CD4-positive, CD25-positive, alpha-beta regulatory T cell (primary cell): ENCODE results near the gene MARCHF10. TPM values are rescaled to one million over a fixed set of nuclear protein-coding genes. Genes with fewer than 3 reads are reported as not detected.

Experiments
- ATAC-seq, 2 donors: fragments of 150-1000 bp; cut with Tn5 transposase; one replicate each; pipeline ENCODE4 v1.10.0; 2021; ENCODE audit warnings: low read depth in 2 of 2, moderate number of reproducible peaks in 2 of 2, moderate library complexity in 1 of 2
- DNase-seq, 3 donors: peaks; one replicate each; pipeline versions ENCODE4 v3.0.0 to v3.0.0-alpha.2; 2012 to 2022; ENCODE audit warnings: mixed read lengths in 1 of 3
- H3K27ac ChIP-seq: one replicate; pipeline ENCODE4 v1.7.0; 2013; ENCODE audit warnings: mild to moderate bottlenecking, low read length; ENCODE audit not compliant: insufficient read depth, poor library complexity, severe bottlenecking
- H3K27me3 ChIP-seq: one replicate; pipeline ENCODE4 v1.7.0; 2013; ENCODE audit warnings: low read length; ENCODE audit not compliant: control insufficient read depth, insufficient read depth
- H3K36me3 ChIP-seq: one replicate; pipeline ENCODE4 v1.7.0; 2013; ENCODE audit warnings: mild to moderate bottlenecking, low read length, moderate library complexity; ENCODE audit not compliant: control insufficient read depth, insufficient read depth
- H3K4me1 ChIP-seq: 2 replicates; pipeline ENCODE4 v1.7.0; 2013; ENCODE audit warnings: mild to moderate bottlenecking, low read length; ENCODE audit not compliant: insufficient read depth, control insufficient read depth, poor library complexity, severe bottlenecking
- H3K4me3 ChIP-seq: one replicate; pipeline ENCODE4 v1.7.0; 2013; ENCODE audit warnings: low read depth, mild to moderate bottlenecking, low read length, moderate library complexity
- H3K9me3 ChIP-seq, 2 experiments: 1 replicate in 1 of 2; 2 replicates in 1 of 2; pipeline ENCODE4 v1.7.0; 2013; ENCODE audit warnings: low read length in 2 of 2, mild to moderate bottlenecking in 1 of 2, moderate library complexity in 1 of 2; ENCODE audit not compliant: control insufficient read depth in 2 of 2
- H3K27ac Mint-ChIP-seq, 3 donors: one replicate each; pipeline ENCODE4 v1.8.0; 2020 to 2022; ENCODE audit warnings: mild to moderate bottlenecking in 3 of 3, mixed read lengths in 3 of 3, moderate library complexity in 2 of 3
- H3K27me3 Mint-ChIP-seq: one replicate; pipeline ENCODE4 v1.8.0; 2022; ENCODE audit warnings: mild to moderate bottlenecking, mixed read lengths
- H3K36me3 Mint-ChIP-seq: one replicate; pipeline ENCODE4 v1.8.0; 2020; ENCODE audit warnings: mixed read lengths
- H3K4me1 Mint-ChIP-seq, 4 donors: one replicate each; pipeline ENCODE4 v1.8.0; 2020 to 2022; ENCODE audit warnings: mixed read lengths in 4 of 4, mild to moderate bottlenecking in 1 of 4
- H3K4me3 Mint-ChIP-seq, 4 donors: one replicate each; pipeline ENCODE4 v1.8.0; 2020 to 2022; ENCODE audit warnings: mild to moderate bottlenecking in 4 of 4, mixed read lengths in 4 of 4, moderate library complexity in 3 of 4
- H3K9me3 Mint-ChIP-seq, 7 donors: one replicate each; pipeline ENCODE4 v1.8.0; 2020 to 2022; ENCODE audit warnings: mixed read lengths in 7 of 7, mild to moderate bottlenecking in 3 of 7, moderate library complexity in 2 of 7
- polyA plus RNA-seq, 4 donors: library from polyadenylated mRNA; unstranded; fragments of 300-500 nt; fragmentation: Illumina TruSeq; gene quantifications; one replicate each; pipeline ENCODE4 v1.2.3, GENCODE V29; 2021
- total RNA-seq: library from RNA; stranded (reverse); gene quantifications from one replicate; pipeline ENCODE4 v1.2.3, GENCODE V29; 2022

MARCHF10 gene, protein sequence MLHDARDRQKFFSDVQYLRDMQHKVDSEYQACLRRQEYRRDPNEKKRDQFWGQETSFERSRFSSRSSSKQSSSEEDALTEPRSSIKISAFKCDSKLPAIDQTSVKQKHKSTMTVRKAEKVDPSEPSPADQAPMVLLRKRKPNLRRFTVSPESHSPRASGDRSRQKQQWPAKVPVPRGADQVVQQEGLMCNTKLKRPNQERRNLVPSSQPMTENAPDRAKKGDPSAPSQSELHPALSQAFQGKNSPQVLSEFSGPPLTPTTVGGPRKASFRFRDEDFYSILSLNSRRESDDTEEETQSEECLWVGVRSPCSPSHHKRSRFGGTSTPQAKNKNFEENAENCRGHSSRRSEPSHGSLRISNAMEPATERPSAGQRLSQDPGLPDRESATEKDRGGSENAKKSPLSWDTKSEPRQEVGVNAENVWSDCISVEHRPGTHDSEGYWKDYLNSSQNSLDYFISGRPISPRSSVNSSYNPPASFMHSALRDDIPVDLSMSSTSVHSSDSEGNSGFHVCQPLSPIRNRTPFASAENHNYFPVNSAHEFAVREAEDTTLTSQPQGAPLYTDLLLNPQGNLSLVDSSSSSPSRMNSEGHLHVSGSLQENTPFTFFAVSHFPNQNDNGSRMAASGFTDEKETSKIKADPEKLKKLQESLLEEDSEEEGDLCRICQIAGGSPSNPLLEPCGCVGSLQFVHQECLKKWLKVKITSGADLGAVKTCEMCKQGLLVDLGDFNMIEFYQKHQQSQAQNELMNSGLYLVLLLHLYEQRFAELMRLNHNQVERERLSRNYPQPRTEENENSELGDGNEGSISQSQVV
- total RNA-seq, result not detected
- under 1 TPM in 3 of 4 donors, not detected in 1; 0.12 to 0.48 (median 0.18) TPM for polyA plus RNA-seq

- peaks cover 0 to 6% (median 3%) of the 10 kb centered on the region in 4 donors for H3K4me1 Mint-ChIP-seq
- no peaks in the 10 kb centered on the region for H3K4me1 ChIP-seq
- H3K27ac ChIP-seq, result no peak within 1 kb of the TSS
- H3K27me3 ChIP-seq, result peaks cover 8% of the 10 kb centered on the region
- DNase-seq, result peak in 1 of 3 donors; percentile 16
- H3K36me3 ChIP-seq, result no peaks in the 10 kb centered on the region
- no peak within 1 kb of the TSS for H3K27ac Mint-ChIP-seq
- peaks cover 46% of the 10 kb centered on the region for H3K27me3 Mint-ChIP-seq
- H3K9me3 Mint-ChIP-seq, result peaks cover 0 to 3% (median 0%) of the 10 kb centered on the region in 7 donors
- peak within 1 kb of the TSS in 1 of 4 donors; percentile 31 for H3K4me3 Mint-ChIP-seq
- ATAC-seq, result no peak
- no peaks in the 10 kb centered on the region for H3K9me3 ChIP-seq
- no peaks in the 10 kb centered on the region for H3K36me3 Mint-ChIP-seq
- H3K4me3 ChIP-seq, result no peak within 1 kb of the TSS
These were observed at the start of gene MARCHF10 for GRCh38 chr17:62807812-62808575. Gene MARCHF10, minus strand, starts transcription at chr17:62808314. Its CDS starts 6,579 bp downstream, at chr17:62801735.

DNA sequence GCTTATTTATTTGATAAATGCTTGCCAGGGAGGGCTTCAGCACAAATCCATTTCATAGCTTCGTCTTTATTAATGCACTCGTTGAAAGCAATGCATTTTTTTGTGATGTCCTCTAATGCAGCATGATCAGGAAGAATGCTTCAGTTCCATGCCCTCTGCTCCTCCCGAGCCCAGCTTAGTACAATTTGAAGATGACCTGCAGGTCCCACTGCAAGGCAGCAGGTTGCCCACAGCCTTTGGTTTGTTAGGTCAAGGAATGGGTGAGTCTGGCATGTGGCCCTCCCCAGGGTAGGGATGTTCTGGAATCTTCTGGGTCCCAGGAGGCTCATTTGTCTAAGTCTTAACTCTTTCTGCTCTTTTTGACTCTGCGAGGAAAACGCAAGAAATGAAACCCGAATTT is 49.4 kb upstream of the MARCHF10 start:
- Mint-ChIP-seq H3K4me1 (no peaks in the 10 kb centered on the region), H3K27ac (no peak overlapping the region), H3K4me3 (no peak overlapping the region), H3K27me3 (peaks cover 26% of the 10 kb centered on the region), H3K9me3 (peaks cover 0 to 5% (median 0%) of the 10 kb centered on the region in 7 donors), H3K36me3 (no peaks in the 10 kb centered on the region)
- DNase-seq, result no peak
- Histone ChIP-seq H3K4me3 (no peak overlapping the region), H3K4me1 (no peaks in the 10 kb centered on the region), H3K9me3 (no peaks in the 10 kb centered on the region), H3K27ac (no peak overlapping the region), H3K27me3 (peaks cover 2% of the 10 kb centered on the region), H3K36me3 (no peaks in the 10 kb centered on the region)
- ATAC-seq, result no peak

GRCh38 chr17:62856594-62856993 is 48.5 kb upstream of the MARCHF10 start:
- DNase-seq (no peak), ATAC-seq (no peak)
- H3K27ac ChIP-seq, result no peak overlapping the region
- H3K27me3 ChIP-seq, result peaks cover 2% of the 10 kb centered on the region
- Mint-ChIP-seq H3K36me3 (no peaks in the 10 kb centered on the region), H3K4me1 (no peaks in the 10 kb centered on the region), H3K27me3 (peaks cover 26% of the 10 kb centered on the region), H3K9me3 (peaks cover 0 to 5% (median 0%) of the 10 kb centered on the region in 7 donors), H3K4me3 (no peak overlapping the region), H3K27ac (no peak overlapping the region)
- no peaks in the 10 kb centered on the region for H3K36me3 ChIP-seq
- H3K4me1 ChIP-seq, result no peaks in the 10 kb centered on the region
- no peaks in the 10 kb centered on the region for H3K9me3 ChIP-seq
- H3K4me3 ChIP-seq, result no peak overlapping the region

DNA sequence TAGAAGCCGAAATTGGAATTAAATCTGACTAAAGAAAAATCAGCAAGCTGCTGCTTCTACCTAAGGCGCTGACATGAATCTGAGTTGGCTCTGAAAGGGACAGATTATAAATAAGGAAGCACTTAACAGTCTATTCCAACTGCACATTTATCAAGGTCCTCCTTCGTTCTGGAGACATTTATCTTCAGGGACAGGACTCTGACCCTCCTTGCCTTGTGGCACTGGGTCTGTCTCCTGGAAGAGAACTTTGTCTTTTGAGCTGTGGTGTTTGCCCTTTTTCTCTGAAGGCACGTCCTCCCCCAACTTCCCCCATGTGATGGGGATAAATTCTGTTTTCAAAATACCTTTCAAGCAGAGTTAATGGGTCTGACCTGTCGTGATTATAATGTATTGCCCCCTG is 47.0 kb upstream of the MARCHF10 start:
- Mint-ChIP-seq H3K4me3 (no peak overlapping the region), H3K4me1 (no peaks in the 10 kb centered on the region), H3K27me3 (peaks cover 25% of the 10 kb centered on the region), H3K9me3 (peaks cover 0 to 5% (median 0%) of the 10 kb centered on the region in 7 donors), H3K36me3 (no peaks in the 10 kb centered on the region), H3K27ac (no peak overlapping the region)
- H3K27ac ChIP-seq, result no peak overlapping the region
- no peak overlapping the region for H3K4me3 ChIP-seq
- H3K4me1 ChIP-seq, result no peaks in the 10 kb centered on the region
- H3K9me3 ChIP-seq, result no peaks in the 10 kb centered on the region
- no peak for DNase-seq
- H3K36me3 ChIP-seq, result no peaks in the 10 kb centered on the region
- ATAC-seq, result no peak
- H3K27me3 ChIP-seq, result peaks cover 2% of the 10 kb centered on the region

DNA sequence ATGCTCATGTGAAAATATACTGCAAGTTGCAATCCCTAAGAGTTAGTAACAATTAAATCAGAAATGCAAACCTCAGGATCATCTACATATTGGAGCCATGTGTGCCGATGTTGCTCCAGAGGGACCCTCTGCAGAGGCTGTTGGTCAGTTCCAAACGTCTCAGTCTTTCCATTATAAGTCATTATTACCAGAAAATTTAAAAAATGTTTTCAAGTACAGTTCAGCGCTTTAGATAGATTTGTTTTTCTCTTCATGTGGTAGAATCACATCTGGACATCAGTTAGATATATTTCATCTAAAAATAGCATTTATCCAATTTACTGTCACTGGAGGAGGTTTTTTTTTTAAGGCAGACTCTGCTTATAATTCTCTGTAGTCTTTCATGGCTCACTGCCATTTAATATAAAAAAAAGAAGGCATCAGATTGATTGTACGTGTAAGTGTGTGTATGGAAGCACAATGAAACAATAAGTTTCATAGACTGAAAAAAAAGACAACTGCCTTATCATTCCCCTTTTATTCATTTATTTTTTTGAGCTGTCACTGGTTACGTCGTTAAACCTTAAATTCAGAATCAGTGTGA is 46.1 kb upstream of the MARCHF10 start:
- ATAC-seq (no peak), DNase-seq (no peak)
- Mint-ChIP-seq H3K9me3 (peaks cover 0 to 5% (median 0%) of the 10 kb centered on the region in 7 donors), H3K4me3 (no peak overlapping the region), H3K4me1 (no peaks in the 10 kb centered on the region), H3K27ac (no peak overlapping the region), H3K36me3 (no peaks in the 10 kb centered on the region), H3K27me3 (peaks cover 25% of the 10 kb centered on the region)
- Histone ChIP-seq H3K4me3 (no peak overlapping the region), H3K9me3 (no peaks in the 10 kb centered on the region), H3K36me3 (no peaks in the 10 kb centered on the region), H3K27ac (no peak overlapping the region), H3K27me3 (peaks cover 2% of the 10 kb centered on the region), H3K4me1 (no peaks in the 10 kb centered on the region)

- no peak overlapping the region for H3K4me3 Mint-ChIP-seq
- H3K36me3 Mint-ChIP-seq, result no peaks in the 10 kb centered on the region
- Histone ChIP-seq H3K27ac (no peak overlapping the region), H3K36me3 (no peaks in the 10 kb centered on the region), H3K4me3 (no peak overlapping the region), H3K4me1 (no peaks in the 10 kb centered on the region), H3K27me3 (peaks cover 2% of the 10 kb centered on the region), H3K9me3 (no peaks in the 10 kb centered on the region)
- ATAC-seq, result no peak
- DNase-seq, result no peak
- peaks cover 29% of the 10 kb centered on the region for H3K27me3 Mint-ChIP-seq
- peaks cover 0 to 9% (median 0%) of the 10 kb centered on the region in 7 donors for H3K9me3 Mint-ChIP-seq
- no peaks in the 10 kb centered on the region for H3K4me1 Mint-ChIP-seq
- no peak overlapping the region for H3K27ac Mint-ChIP-seq
These were observed 44.1 kb upstream of the MARCHF10 start for GRCh38 chr17:62852195-62852594.
